NB4 (cell line): Measurements from ENCODE around the gene STRA6.

Experiments used
- POLR2A ChIP-seq: IDR thresholded peaks from 2 replicates; pipeline ENCODE4 v1.6.1; 2011; ENCODE audit warnings: mild to moderate bottlenecking; ENCODE audit not compliant: insufficient read length; ENCODE audit errors: extremely low read depth
- TF ChIP-seq, protein P1 (sequence below): IDR thresholded peaks from one replicate; pipeline ENCODE4 v1.5.1; 2012; ENCODE audit warnings: low read depth, low read length
- TF ChIP-seq, protein P2 (sequence below): IDR thresholded peaks from 2 replicates; pipeline ENCODE4 v1.6.1; 2011; ENCODE audit warnings: low read depth, low read length

DNA sequence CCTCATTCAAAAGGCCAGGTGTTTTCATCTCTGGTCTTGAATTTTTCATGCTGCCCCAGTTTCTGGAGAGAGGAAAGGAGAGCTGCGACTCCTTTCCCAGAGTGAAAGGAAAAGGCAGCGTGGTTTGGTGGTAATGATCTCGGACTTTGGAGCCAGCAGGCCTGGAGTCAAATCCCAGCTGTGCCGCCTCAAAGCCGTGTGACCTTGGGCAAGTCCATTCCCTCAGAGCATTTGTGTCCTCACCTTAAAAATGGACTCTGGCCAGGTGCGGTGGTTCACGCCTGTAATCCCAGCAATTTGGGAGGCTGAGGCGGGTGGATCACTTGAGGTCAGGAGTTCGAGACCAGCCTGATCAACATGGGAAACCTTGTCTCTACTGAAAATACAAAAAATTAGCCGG is 28.9 kb upstream of the STRA6 start:
- TF ChIP-seq, protein P1, sequence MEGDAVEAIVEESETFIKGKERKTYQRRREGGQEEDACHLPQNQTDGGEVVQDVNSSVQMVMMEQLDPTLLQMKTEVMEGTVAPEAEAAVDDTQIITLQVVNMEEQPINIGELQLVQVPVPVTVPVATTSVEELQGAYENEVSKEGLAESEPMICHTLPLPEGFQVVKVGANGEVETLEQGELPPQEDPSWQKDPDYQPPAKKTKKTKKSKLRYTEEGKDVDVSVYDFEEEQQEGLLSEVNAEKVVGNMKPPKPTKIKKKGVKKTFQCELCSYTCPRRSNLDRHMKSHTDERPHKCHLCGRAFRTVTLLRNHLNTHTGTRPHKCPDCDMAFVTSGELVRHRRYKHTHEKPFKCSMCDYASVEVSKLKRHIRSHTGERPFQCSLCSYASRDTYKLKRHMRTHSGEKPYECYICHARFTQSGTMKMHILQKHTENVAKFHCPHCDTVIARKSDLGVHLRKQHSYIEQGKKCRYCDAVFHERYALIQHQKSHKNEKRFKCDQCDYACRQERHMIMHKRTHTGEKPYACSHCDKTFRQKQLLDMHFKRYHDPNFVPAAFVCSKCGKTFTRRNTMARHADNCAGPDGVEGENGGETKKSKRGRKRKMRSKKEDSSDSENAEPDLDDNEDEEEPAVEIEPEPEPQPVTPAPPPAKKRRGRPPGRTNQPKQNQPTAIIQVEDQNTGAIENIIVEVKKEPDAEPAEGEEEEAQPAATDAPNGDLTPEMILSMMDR = no peak
- TF ChIP-seq, protein P2, sequence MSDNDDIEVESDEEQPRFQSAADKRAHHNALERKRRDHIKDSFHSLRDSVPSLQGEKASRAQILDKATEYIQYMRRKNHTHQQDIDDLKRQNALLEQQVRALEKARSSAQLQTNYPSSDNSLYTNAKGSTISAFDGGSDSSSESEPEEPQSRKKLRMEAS = no peak
- TF ChIP-seq POLR2A = no peak
